ENCODE data around the gene DHDDS. TPM values are rescaled to one million over a fixed set of nuclear protein-coding genes. Genes with fewer than 3 reads are reported as not detected.
A peak's percentile ranks its signal among the peaks of the same experiment; 100 is the strongest.

The DHDDS gene
- polyA plus RNA-seq, 1 donor = 35.2 TPM

GRCh38 chr1:26417111-26417759 is 14.9 kb upstream of the DHDDS start:
- Histone ChIP-seq H3K27ac (ENCODE audit: low read length) (no peak overlapping the region), H3K4me3 (ENCODE audit: low read length) (no peak overlapping the region), H3K9me3 (ENCODE audit: control insufficient read depth, low read depth, low read length) (no peaks in the 10 kb centered on the region), H3K4me1 (ENCODE audit: control insufficient read depth, insufficient read depth, low read length) (no peaks in the 10 kb centered on the region), H3K27me3 (ENCODE audit: control insufficient read depth, insufficient read depth, low read length) (peaks cover 44% of the 10 kb centered on the region), H3K36me3 (ENCODE audit: control insufficient read depth, insufficient read depth, low read length) (no peaks in the 10 kb centered on the region)
- DNase-seq = peak; percentile 43 to 67
- no CpG with 5 or more reads among the region's 9 CpGs for WGBS (ENCODE audit: insufficient coverage, low lambda C conversion rate)

DNA sequence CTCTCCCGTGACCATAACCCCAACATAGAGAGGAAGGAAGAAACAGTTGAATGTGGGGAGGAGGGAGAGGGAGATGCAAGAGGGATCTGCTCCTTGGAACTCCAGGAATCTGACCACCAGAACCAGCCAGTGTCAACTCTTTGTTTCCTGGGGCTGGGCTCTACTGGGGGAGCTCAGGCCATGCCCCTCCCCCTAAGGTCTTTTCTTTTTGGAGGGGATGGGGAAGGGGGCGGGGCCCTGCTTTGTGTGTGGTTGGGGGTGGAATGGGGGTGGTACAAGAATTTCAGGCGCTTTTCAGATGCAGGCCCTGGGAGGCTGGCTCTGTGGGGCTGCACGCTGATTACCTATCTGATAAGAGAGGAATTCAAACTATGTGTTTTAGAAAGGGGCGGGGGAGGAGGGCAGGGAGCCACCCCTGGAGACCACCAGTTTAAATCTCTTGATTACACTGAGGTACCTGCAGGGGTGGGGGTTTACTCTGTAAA is 13.2 kb upstream of the DHDDS start:
- peaks cover 28% of the 10 kb centered on the region for H3K27me3 ChIP-seq (ENCODE audit: control insufficient read depth, insufficient read depth, low read length)
- no peak overlapping the region for H3K27ac ChIP-seq (ENCODE audit: low read length)

DNA sequence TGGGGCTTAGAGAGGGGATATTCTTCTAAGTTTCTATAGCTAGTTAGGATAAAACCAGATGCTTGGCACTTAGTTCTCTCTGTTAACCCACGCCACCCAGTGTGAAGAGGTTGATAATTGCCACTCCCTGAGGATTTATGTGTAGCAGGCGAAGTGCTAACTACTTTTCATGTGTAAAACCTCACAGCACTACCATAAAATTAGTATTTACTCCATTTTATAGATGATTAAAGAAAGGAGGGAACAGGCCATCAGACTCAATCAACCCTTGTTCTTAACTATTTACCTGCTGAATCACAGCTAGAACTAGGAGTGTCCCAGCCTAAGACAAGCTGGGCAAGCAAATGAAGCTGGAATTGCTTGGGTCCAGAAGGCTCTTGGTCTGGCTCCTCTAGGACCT is 12.6 kb upstream of the DHDDS start:
- no peaks in the 10 kb centered on the region for H3K4me1 ChIP-seq (ENCODE audit: control insufficient read depth, insufficient read depth, low read length)
- H3K27ac ChIP-seq (ENCODE audit: low read length) = no peak overlapping the region
- no peak overlapping the region for H3K4me3 ChIP-seq (ENCODE audit: low read length)
- H3K9me3 ChIP-seq (ENCODE audit: control insufficient read depth, low read depth, low read length) = no peaks in the 10 kb centered on the region
- DNase-seq = no peak
- H3K36me3 ChIP-seq (ENCODE audit: control insufficient read depth, insufficient read depth, low read length) = no peaks in the 10 kb centered on the region
- peaks cover 22% of the 10 kb centered on the region for H3K27me3 ChIP-seq (ENCODE audit: control insufficient read depth, insufficient read depth, low read length)
- no CpG with 5 or more reads among the region's 2 CpGs for WGBS (ENCODE audit: insufficient coverage, low lambda C conversion rate)

More for the DNA sequence above, 13.2 kb upstream of the DHDDS start:
- no peaks in the 10 kb centered on the region for H3K4me1 ChIP-seq (ENCODE audit: control insufficient read depth, insufficient read depth, low read length)
- no CpG with 5 or more reads among the region's 5 CpGs for WGBS (ENCODE audit: insufficient coverage, low lambda C conversion rate)
- no peak for DNase-seq
- H3K36me3 ChIP-seq (ENCODE audit: control insufficient read depth, insufficient read depth, low read length) = no peaks in the 10 kb centered on the region
- no peaks in the 10 kb centered on the region for H3K9me3 ChIP-seq (ENCODE audit: control insufficient read depth, low read depth, low read length)
- no peak overlapping the region for H3K4me3 ChIP-seq (ENCODE audit: low read length)

GRCh38 chr1:26429721-26430120 is 2.4 kb upstream of the DHDDS start:
- H3K27me3 ChIP-seq (ENCODE audit: control insufficient read depth, insufficient read depth, low read length) = peaks cover 3% of the 10 kb centered on the region
- H3K4me3 ChIP-seq (ENCODE audit: low read length) = no peak overlapping the region
- DNase-seq = no peak
- H3K4me1 ChIP-seq (ENCODE audit: control insufficient read depth, insufficient read depth, low read length) = peaks cover 7% of the 10 kb centered on the region
- no peaks in the 10 kb centered on the region for H3K9me3 ChIP-seq (ENCODE audit: control insufficient read depth, low read depth, low read length)
- no peak overlapping the region for H3K27ac ChIP-seq (ENCODE audit: low read length)
- no CpG with 5 or more reads among the region's 2 CpGs for WGBS (ENCODE audit: insufficient coverage, low lambda C conversion rate)
- peaks cover 3% of the 10 kb centered on the region for H3K36me3 ChIP-seq (ENCODE audit: control insufficient read depth, insufficient read depth, low read length)

DNA sequence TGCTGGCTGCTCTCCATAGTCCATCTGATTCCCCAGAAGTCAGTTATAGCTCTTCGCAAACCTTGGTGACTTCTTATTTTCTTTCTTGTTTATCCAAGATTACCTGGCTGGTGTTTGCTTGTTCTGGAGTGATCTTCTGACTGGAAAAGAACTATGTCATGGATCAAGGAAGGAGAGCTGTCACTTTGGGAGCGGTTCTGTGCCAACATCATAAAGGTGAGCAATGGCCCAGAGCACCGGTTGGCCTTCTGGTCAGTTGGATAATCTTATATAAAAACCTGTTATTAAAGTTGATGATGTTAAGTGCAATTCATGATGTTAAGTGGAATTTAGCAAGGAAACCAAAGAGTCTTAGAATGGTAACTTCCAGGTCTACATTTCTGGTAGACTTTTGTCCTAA is 672 bp downstream of the DHDDS start:
- Histone ChIP-seq H3K27me3 (ENCODE audit: control insufficient read depth, insufficient read depth, low read length) (peaks cover 3% of the 10 kb centered on the region), H3K9me3 (ENCODE audit: control insufficient read depth, low read depth, low read length) (no peaks in the 10 kb centered on the region), H3K4me3 (ENCODE audit: low read length) (peak overlapping the region; percentile 71), H3K27ac (ENCODE audit: low read length) (peak overlapping the region; percentile 85), H3K4me1 (ENCODE audit: control insufficient read depth, insufficient read depth, low read length) (peaks cover 7% of the 10 kb centered on the region), H3K36me3 (ENCODE audit: control insufficient read depth, insufficient read depth, low read length) (peaks cover 17% of the 10 kb centered on the region)
- DNase-seq = no peak
- 40% methylated on average over 1 of the region's 3 CpGs for WGBS (ENCODE audit: insufficient coverage, low lambda C conversion rate)

GRCh38 chr1:26434161-26434752 is 2.1 kb downstream of the DHDDS start:
- H3K27ac ChIP-seq (ENCODE audit: low read length) = no peak overlapping the region
- no peaks in the 10 kb centered on the region for H3K9me3 ChIP-seq (ENCODE audit: control insufficient read depth, low read depth, low read length)
- peaks cover 3% of the 10 kb centered on the region for H3K27me3 ChIP-seq (ENCODE audit: control insufficient read depth, insufficient read depth, low read length)
- DNase-seq = no peak
- H3K36me3 ChIP-seq (ENCODE audit: control insufficient read depth, insufficient read depth, low read length) = peaks cover 30% of the 10 kb centered on the region
- H3K4me1 ChIP-seq (ENCODE audit: control insufficient read depth, insufficient read depth, low read length) = peaks cover 7% of the 10 kb centered on the region
- no peak overlapping the region for H3K4me3 ChIP-seq (ENCODE audit: low read length)

GRCh38 chr1:26438041-26438440 is 5.9 kb downstream of the DHDDS start:
- WGBS (ENCODE audit: insufficient coverage, low lambda C conversion rate) = 100% methylated on average over 1 of the region's 6 CpGs
- no peak overlapping the region for H3K27ac ChIP-seq (ENCODE audit: low read length)
- H3K4me3 ChIP-seq (ENCODE audit: low read length) = no peak overlapping the region
- no peaks in the 10 kb centered on the region for H3K27me3 ChIP-seq (ENCODE audit: control insufficient read depth, insufficient read depth, low read length)
- no peaks in the 10 kb centered on the region for H3K9me3 ChIP-seq (ENCODE audit: control insufficient read depth, low read depth, low read length)
- DNase-seq = no peak
- H3K36me3 ChIP-seq (ENCODE audit: control insufficient read depth, insufficient read depth, low read length) = peaks cover 54% of the 10 kb centered on the region
- H3K4me1 ChIP-seq (ENCODE audit: control insufficient read depth, insufficient read depth, low read length) = peaks cover 4% of the 10 kb centered on the region

DNA sequence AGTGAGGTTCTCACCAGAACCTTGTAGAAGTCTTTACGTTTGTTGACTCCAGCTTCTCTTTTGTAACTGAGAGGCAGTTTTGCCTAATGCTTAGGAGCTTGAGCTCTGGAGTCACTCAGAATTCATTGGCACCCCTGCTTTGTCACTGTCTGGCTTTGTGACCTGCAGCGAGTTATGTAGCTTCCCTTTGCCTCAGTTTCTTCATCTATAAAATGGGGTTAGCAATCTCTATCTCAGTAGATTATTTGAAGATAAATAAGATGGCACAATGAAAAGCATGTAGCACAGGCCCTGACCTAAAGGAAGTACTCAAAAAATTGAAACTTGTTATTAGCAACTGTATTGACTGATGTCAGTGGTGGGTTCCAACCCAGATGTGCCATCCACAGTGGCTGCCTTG is 8.1 kb downstream of the DHDDS start:
- Histone ChIP-seq H3K27me3 (ENCODE audit: control insufficient read depth, insufficient read depth, low read length) (no peaks in the 10 kb centered on the region), H3K4me1 (ENCODE audit: control insufficient read depth, insufficient read depth, low read length) (no peaks in the 10 kb centered on the region), H3K9me3 (ENCODE audit: control insufficient read depth, low read depth, low read length) (no peaks in the 10 kb centered on the region), H3K4me3 (ENCODE audit: low read length) (no peak overlapping the region), H3K36me3 (ENCODE audit: control insufficient read depth, insufficient read depth, low read length) (peaks cover 71% of the 10 kb centered on the region), H3K27ac (ENCODE audit: low read length) (no peak overlapping the region)
- no peak for DNase-seq
- WGBS (ENCODE audit: insufficient coverage, low lambda C conversion rate) = no CpG with 5 or more reads among the region's 2 CpGs

- Histone ChIP-seq H3K27me3 (ENCODE audit: control insufficient read depth, insufficient read depth, low read length) (no peaks in the 10 kb centered on the region), H3K9me3 (ENCODE audit: control insufficient read depth, low read depth, low read length) (no peaks in the 10 kb centered on the region), H3K4me1 (ENCODE audit: control insufficient read depth, insufficient read depth, low read length) (no peaks in the 10 kb centered on the region), H3K27ac (ENCODE audit: low read length) (no peak overlapping the region), H3K4me3 (ENCODE audit: low read length) (no peak overlapping the region), H3K36me3 (ENCODE audit: control insufficient read depth, insufficient read depth, low read length) (peaks cover 62% of the 10 kb centered on the region)
- no peak for DNase-seq
- no CpG with 5 or more reads among the region's 3 CpGs for WGBS (ENCODE audit: insufficient coverage, low lambda C conversion rate)
Measured at GRCh38 chr1:26449868-26450267, 17.7 kb downstream of the DHDDS start.

GRCh38 chr1:26450908-26451307 is 18.8 kb downstream of the DHDDS start:
- H3K36me3 ChIP-seq (ENCODE audit: control insufficient read depth, insufficient read depth, low read length) = peaks cover 63% of the 10 kb centered on the region
- H3K4me3 ChIP-seq (ENCODE audit: low read length) = no peak overlapping the region
- H3K9me3 ChIP-seq (ENCODE audit: control insufficient read depth, low read depth, low read length) = no peaks in the 10 kb centered on the region
- H3K27me3 ChIP-seq (ENCODE audit: control insufficient read depth, insufficient read depth, low read length) = no peaks in the 10 kb centered on the region
- H3K27ac ChIP-seq (ENCODE audit: low read length) = no peak overlapping the region
- no peaks in the 10 kb centered on the region for H3K4me1 ChIP-seq (ENCODE audit: control insufficient read depth, insufficient read depth, low read length)
- WGBS (ENCODE audit: insufficient coverage, low lambda C conversion rate) = no CpG with 5 or more reads among the region's 3 CpGs
- DNase-seq = no peak
